ENCODE data around the gene TMPRSS4.

Gene TMPRSS4

GRCh38 chr11:118071416-118072030 is 5.4 kb upstream of the TMPRSS4 start:
- DNase-seq (ENCODE audit: low read depth), result no peak
- no peak overlapping the region for H3K4me3 ChIP-seq (ENCODE audit: low read depth, low read length)
- TF ChIP-seq MAX (IDR thresholded peaks at IDR 0.05; ENCODE audit: low read depth, low read length) (no peak), CTCF (IDR thresholded peaks at IDR 0.05; ENCODE audit: low read depth, low read length) (no peak), POLR2A (IDR thresholded peaks at IDR 0.05; ENCODE audit: extremely low read depth, insufficient read length) (no peak), MYC (IDR thresholded peaks at IDR 0.05; ENCODE audit: low read depth, low read length) (no peak)

GRCh38 chr11:118073554-118073953 is 3.3 kb upstream of the TMPRSS4 start:
- TF ChIP-seq POLR2A (IDR thresholded peaks at IDR 0.05; ENCODE audit: extremely low read depth, insufficient read length), result no peak
- no peak for TF ChIP-seq CTCF (IDR thresholded peaks at IDR 0.05; ENCODE audit: low read depth, low read length)
- no peak for TF ChIP-seq MYC (IDR thresholded peaks at IDR 0.05; ENCODE audit: low read depth, low read length)
- TF ChIP-seq MAX (IDR thresholded peaks at IDR 0.05; ENCODE audit: low read depth, low read length), result no peak
- DNase-seq (ENCODE audit: low read depth), result no peak

GRCh38 chr11:118074091-118074685 is 2.7 kb upstream of the TMPRSS4 start:
- TF ChIP-seq MYC (IDR thresholded peaks at IDR 0.05; ENCODE audit: low read depth, low read length) (no peak), CTCF (IDR thresholded peaks at IDR 0.05; ENCODE audit: low read depth, low read length) (no peak), POLR2A (IDR thresholded peaks at IDR 0.05; ENCODE audit: extremely low read depth, insufficient read length) (no peak), MAX (IDR thresholded peaks at IDR 0.05; ENCODE audit: low read depth, low read length) (no peak)
- no peak overlapping the region for H3K4me3 ChIP-seq (ENCODE audit: low read depth, low read length)
- no peak for DNase-seq (ENCODE audit: low read depth)

More at GRCh38 chr11:118073554-118073953, 3.3 kb upstream of the TMPRSS4 start:
- no peak overlapping the region for H3K4me3 ChIP-seq (ENCODE audit: low read depth, low read length)

GRCh38 chr11:118074785-118075184 is 2.1 kb upstream of the TMPRSS4 start:
- no peak for TF ChIP-seq MYC (IDR thresholded peaks at IDR 0.05; ENCODE audit: low read depth, low read length)
- TF ChIP-seq MAX (IDR thresholded peaks at IDR 0.05; ENCODE audit: low read depth, low read length), result no peak
- TF ChIP-seq CTCF (IDR thresholded peaks at IDR 0.05; ENCODE audit: low read depth, low read length), result no peak
- TF ChIP-seq POLR2A (IDR thresholded peaks at IDR 0.05; ENCODE audit: extremely low read depth, insufficient read length), result no peak
- DNase-seq (ENCODE audit: low read depth), result no peak
- no peak overlapping the region for H3K4me3 ChIP-seq (ENCODE audit: low read depth, low read length)

GRCh38 chr11:118078911-118079411 is 2.1 kb downstream of the TMPRSS4 start:
- TF ChIP-seq CTCF (IDR thresholded peaks at IDR 0.05; ENCODE audit: low read depth, low read length), result no peak
- TF ChIP-seq MYC (IDR thresholded peaks at IDR 0.05; ENCODE audit: low read depth, low read length), result no peak
- no peak for TF ChIP-seq MAX (IDR thresholded peaks at IDR 0.05; ENCODE audit: low read depth, low read length)
- TF ChIP-seq POLR2A (IDR thresholded peaks at IDR 0.05; ENCODE audit: extremely low read depth, insufficient read length), result no peak
- DNase-seq (ENCODE audit: low read depth), result no peak
- H3K4me3 ChIP-seq (ENCODE audit: low read depth, low read length), result no peak overlapping the region
